NCI-H446 (cell line): ENCODE data around the gene GCDH.
"Not testable (repeated sequence)": the region's sequence is repeated elsewhere in the genome, so short reads cannot be mapped to it uniquely, and the experiment has no call there.

Experiments
- DNase-seq, 2 experiments: peaks; one replicate each; lab custom pipeline; 2025; lab: John Stamatoyannopoulos, UW

Gene GCDH

DNA sequence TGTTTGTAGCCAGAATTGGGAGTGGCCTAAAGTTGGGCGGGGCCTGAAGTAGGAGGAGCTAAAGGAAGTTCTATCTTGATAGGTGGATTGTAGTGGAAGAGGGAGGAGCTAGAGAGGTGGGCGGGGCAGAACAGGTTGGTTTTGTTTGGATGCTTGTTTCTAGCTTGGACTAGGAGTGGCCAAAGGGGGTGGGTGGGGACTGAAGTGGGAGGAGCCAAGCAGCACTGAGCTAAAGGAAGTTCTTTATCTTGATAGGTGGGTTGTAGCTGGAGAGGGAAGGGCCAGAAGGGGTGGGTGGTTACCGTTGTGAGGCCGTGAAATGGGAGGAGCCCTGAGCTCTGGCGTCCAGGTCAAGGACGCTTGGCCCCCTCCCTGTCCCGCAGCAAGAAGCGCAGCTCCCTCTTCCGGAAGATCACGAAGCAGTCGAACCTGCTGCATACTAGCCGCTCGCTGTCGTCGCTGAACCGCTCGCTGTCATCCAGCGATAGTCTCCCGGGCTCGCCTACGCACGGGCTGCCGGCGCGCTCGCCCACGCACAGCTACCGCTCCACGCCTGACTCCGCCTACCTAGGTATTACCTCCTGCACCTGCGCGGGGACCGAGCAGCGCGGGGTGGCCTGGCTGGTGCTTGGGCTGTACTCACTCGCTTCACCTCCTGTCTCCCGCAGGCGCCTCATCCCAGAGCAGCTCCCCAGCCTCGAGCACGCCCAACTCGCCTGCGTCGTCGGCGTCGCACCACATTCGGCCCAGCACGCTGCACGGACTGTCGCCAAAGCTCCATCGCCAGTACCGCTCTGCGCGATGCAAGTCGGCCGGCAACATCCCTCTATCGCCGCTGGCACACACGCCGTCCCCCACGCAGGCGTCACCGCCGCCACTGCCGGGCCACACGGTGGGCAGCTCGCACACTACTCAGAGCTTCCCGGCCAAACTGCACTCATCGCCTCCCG lies 17.7 kb upstream of the GCDH start:
- no peak for DNase-seq

- no peak for DNase-seq
These were observed 16.8 kb upstream of the GCDH start for GRCh38 chr19:12873891-12874745.

- DNase-seq = no peak
These were observed 15.9 kb upstream of the GCDH start for GRCh38 chr19:12875086-12875485.

GRCh38 chr19:12880551-12881171 lies 10.3 kb upstream of the GCDH start:
- DNase-seq = no peak

- DNase-seq = peak; percentile 95 to 99
These were observed 9.7 kb upstream of the GCDH start, which contains the start of gene DNASE2 for GRCh38 chr19:12881172-12881808. TSS of gene DNASE2 (minus strand) at chr19:12881449. CDS start at chr19:12881375, 74 bp downstream.

DNA sequence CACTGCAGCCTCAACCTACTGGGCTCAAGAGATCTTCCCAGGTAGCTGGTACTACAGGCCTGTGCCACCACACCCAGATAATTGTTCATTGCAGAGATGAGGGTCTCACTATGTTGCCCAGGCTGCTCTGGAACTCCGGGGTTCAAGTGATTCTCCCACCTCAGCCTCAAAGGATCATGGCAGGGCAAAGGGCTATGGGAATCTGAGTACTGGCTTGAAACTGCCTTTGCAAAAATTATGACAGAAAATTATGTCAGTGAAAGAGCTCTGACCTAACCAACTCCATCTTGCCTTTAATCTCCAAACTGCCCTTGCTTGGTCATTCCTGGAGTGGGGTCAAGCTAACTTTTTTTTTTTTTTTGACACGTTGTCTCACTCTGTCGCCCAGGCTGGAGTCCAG lies 8.4 kb upstream of the GCDH start:
- no peak for DNase-seq

DNA sequence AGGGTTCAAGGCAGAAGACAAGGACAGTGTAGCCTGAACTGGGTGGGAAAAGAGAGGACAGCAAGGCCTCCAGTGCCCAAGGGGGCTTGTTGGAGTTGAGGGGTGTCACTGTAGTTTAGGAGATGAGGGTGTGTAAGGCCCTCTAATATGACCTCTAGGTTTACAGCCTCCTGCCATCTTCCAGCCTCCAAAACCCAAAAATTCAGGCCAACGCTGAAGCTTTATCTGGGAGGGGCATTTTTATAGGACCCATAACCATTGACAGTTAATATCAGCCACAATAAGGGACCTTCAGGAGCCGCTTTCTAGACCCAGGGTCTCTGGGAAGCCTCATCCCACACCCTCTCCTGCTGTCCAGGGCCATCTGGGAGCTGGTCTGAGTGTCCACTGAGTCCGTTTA lies 6.8 kb upstream of the GCDH start:
- no peak for DNase-seq

- DNase-seq = no peak
These were observed 6.4 kb upstream of the GCDH start for GRCh38 chr19:12884627-12884925.

DNA sequence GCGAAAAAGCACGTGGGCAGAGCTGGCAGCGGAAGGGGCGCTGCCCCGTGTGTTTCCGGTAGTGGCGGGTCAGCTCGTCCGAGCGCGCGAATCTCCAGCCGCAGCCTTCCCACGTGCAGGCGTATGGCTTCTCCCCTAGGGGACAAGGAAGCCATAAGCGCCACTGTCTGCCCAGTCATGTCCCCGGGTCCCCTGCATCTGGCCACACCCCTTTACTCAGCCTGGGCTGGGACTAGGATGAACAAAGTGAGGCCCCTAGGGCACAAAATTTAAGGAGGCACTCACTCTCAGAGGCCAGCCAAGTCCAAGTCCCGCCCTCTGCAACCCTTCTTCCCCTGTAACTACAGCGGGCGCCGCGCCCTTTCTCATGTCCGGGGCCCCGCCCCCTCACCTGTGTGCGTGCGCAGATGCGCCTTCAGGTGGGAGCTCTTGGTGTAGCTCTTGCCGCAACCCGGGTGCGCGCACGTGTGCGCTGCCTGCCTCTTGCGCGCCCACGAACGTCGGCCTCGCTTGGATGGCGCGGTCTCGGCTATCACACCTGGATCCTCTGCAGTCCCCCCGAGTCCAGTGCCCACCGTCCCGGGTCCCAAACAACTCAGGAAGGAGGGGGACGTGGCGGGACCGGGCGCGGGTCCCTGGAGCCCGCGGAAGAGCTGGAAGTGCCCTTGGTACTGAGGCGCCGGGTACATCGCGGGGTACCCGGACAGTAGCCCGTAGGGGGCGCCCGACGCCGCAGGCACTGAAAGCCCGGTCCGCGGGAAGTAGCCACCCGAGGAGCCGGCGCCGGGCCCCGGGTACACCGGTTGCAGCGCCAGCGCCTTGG lies 5.8 kb upstream of the GCDH start:
- peak in 1 of 2 experiments; percentile 51 for DNase-seq

- no peak for DNase-seq
These were observed 5.0 kb upstream of the GCDH start for GRCh38 chr19:12885749-12886650.

DNA sequence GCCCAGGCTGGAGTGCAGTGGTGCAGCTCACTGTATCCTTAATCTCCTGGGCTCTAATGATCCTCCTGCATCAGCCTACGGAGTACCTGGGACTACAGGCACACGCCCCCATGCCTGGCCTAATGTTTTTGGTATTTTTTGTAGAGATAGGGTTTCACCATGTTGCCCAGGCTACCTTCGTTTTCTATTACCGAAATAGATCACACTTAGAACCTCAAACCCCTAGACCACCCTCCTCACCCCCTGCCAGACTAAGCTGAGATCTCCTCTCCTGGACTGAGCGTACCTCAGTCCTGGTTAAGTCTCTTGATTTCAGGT lies 4.3 kb upstream of the GCDH start:
- no peak for DNase-seq

GRCh38 chr19:12886969-12887747 lies 3.8 kb upstream of the GCDH start, which contains the start of gene KLF1:
TSS of gene KLF1 (minus strand) at chr19:12887201. CDS start at chr19:12887140, 61 bp downstream.
- DNase-seq = no peak

GRCh38 chr19:12888006-12888603 lies 2.9 kb upstream of the GCDH start:
- no peak for DNase-seq

DNA sequence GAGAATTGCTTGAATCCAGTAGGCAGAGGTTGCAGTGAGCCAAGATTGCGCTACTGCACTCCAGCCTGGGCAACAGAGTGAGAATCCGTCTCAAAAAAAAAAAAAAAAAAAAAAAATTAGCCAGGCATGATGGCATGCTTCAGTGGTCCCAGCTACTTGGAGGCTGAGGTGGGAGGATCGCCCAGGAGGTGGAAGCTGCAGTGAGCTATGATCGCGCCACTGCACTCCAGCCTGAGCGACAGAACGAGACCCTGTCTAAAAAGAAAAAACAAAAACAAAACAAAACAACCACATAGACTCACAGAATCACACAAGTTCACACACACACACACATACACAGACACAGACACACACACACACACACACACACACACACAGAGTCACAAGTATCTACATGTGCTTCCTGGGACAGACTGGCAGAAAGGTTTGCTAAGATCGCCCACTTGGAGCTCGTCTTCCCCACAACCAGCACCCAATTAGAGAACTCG lies 617 bp upstream of the GCDH start:
- DNase-seq = not testable (repeated sequence)

DNA sequence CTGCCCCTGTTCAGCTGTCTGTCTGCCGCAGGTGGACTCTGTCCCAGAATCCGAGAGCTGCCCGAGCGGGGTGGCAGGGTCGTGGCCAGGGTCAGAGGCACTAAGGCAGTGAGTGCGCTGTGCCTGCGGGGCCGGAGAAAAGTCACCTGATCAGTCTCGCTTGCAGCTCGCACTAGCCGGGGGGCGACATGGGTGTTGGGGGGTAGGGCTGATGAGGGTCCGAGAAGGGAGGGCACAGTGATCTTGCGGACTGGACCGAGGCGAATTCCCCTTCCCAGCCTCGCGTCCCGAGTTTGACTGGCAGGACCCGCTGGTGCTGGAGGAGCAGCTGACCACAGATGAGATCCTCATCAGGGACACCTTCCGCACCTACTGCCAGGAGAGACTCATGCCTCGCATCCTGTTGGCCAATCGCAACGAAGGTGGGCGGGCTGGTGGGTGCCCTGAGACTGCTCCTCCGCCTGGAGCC lies 627 bp downstream of the GCDH start:
- no peak for DNase-seq

DNA sequence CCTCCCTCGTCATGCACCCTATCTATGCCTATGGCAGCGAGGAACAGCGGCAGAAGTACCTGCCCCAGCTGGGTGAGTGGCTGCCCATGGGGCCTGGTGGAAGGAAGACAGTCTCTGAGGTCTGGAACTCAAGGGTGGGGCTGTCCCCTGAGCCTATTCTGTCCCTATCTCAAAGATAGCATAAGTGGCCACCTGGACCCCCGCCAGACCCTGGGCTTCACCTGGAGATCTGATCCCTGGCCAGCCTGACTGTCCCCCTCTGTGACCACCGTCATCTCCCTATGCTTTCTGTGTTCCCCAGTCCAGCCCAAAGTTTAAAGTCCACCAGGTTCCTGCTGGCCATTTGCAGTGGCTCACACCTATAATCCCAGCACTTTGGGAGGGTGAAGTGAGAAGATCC lies 2.6 kb downstream of the GCDH start:
- DNase-seq = no peak

GRCh38 chr19:12896460-12896859 lies 5.5 kb downstream of the GCDH start:
- no peak for DNase-seq

DNA sequence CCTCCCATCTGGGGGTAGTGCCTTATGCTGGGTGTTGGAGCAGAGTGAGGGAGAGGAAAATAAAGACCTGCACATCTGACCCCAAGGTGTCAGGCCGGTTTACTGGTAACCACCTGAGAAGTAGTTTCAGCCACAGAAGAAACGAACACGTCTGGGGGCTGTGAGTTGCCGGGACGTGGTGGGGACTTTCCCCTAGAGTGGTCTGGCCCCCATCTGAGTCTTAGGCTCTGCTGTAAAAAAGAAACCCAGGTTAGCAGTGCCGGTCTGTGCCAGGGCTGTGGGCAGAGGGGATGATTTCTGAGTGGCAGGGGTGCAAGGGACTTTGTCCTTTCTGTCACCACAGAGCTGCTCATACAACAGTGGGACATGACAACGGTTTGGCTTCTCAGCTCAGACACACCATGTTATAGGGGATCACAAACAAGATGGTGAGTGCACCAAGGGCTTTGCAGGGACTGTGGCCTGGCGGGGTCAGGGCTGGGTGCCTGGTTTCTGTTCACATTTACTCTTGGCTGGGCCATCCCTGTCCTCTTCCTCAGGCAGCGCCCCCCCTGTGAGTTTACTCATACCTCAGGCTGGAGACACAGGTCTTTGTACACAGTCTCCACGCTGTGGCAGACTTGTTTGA lies 9.0 kb downstream of the GCDH start:
- no peak for DNase-seq
